Tibial nerve (tissue), 4 donors: ENCODE measurements around the gene ATRNL1.

ENCODE experiments used
- CTCF ChIP-seq, 5 experiments: fragments of 200-600 bp in 3 of 5; fragments of 450-650 bp in 2 of 5; sonication (generic) in 3 of 5; IDR thresholded peaks; one replicate each; pipeline ENCODE4 v1.5.1; 2016 to 2019; ENCODE audit warnings: antibody characterized with exemption in 5 of 5, mild to moderate bottlenecking in 3 of 5, moderate library complexity in 2 of 5
- EP300 ChIP-seq, 2 donors: sonication (generic); formaldehyde crosslinking; IDR thresholded peaks; one replicate each; pipeline ENCODE4 v1.6.1; 2017; ENCODE audit warnings: antibody characterized with exemption in 2 of 2, mild to moderate bottlenecking in 1 of 2

DNA sequence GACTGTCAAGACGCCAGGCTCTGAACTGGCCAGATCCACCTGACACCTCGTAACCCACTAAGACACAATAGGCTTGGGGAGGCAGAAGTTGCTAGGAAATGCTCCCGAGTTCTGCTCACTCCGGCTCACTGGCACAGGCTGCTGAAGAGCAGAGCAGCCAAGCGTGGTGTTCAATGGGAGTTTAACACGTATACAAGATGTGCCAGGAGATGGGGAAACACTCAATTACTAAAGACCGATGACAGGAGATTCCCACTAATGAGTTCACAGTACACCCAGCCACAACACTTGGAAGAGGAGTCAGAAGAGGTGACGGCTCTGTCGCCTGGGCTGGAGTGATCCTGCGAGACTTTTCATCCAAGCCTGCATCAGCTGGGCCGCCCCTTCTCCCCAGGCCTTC is 876.4 kb downstream of the ATRNL1 start:
- no peak for TF ChIP-seq EP300 (IDR thresholded peaks at IDR 0.05)
- no peak for TF ChIP-seq CTCF (IDR thresholded peaks at IDR 0.05)
